HG03432 (cell line): ENCODE results near the gene GLB1L3.
A peak's percentile ranks its signal among the peaks of the same experiment; 100 is the strongest.
"Not testable (repeated sequence)": the region's sequence is repeated elsewhere in the genome, so short reads cannot be mapped to it uniquely, and the experiment has no call there.

Experiments used
- ATAC-seq: cut with Tn5 transposase; IDR thresholded peaks from one replicate; pipeline ENCODE4 v1.9.1; 2021; ENCODE audit warnings: mild to moderate bottlenecking, moderate library complexity; ENCODE audit not compliant: unreplicated experiment

Gene GLB1L3

DNA sequence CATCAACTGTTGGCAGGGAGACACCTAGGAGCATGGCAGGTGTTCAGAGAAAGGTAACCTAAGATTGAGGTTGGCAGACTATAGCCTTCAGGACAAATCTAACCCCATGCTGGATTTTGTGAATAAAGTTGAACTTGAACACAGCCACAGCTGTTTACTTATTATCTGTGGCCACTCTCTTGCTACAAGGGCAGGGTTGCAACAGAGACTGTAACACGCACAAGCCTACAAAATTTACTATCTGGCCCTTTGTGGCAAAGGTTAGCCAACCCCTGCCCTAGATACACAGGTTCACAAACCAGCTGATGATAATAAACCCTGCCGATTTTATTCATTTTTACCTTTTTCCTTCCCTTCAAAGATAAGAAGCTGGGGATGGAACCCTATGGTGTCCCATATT lies 25.5 kb upstream of the GLB1L3 start:
- no peak for ATAC-seq

DNA sequence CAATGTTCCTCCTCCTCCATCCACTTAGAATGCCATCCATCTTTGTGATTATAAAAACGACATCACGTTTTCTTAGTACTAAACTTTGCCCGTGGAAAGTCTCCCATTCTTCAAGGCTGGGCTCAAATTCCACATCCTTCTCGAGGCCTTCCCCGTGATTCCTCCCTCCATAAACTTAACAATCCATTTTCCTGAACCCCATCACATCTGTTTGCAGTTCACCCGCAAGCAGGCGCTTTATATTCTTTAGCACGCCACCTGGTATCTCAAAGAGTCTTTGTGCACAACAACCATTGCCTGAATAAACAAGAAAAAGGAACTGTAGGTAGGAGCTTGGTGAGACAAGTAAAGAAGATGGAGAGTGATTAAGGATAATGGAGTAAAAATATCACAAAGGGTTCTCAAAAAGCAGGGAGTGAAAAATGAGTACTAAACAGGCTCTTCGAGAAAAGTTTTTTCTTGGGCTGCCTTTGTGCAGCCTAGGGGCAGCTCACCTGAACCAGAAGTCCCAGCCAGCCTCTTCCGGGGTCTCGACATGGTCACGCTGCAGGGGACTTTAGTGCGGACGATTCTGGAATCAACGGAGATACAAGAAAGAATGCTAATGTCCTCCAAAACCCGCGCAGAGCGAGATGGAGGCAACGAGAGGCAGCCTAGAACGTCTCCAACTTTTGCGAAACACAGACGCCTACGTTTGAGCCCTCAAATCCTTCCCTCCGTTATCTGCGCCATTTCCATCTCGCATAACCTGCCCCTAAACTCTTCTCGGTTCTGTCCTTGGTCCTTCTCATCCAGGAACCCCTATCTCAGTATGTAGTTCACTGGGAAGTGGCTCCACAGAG lies 23.6 kb upstream of the GLB1L3 start:
- ATAC-seq = peak; percentile 26

DNA sequence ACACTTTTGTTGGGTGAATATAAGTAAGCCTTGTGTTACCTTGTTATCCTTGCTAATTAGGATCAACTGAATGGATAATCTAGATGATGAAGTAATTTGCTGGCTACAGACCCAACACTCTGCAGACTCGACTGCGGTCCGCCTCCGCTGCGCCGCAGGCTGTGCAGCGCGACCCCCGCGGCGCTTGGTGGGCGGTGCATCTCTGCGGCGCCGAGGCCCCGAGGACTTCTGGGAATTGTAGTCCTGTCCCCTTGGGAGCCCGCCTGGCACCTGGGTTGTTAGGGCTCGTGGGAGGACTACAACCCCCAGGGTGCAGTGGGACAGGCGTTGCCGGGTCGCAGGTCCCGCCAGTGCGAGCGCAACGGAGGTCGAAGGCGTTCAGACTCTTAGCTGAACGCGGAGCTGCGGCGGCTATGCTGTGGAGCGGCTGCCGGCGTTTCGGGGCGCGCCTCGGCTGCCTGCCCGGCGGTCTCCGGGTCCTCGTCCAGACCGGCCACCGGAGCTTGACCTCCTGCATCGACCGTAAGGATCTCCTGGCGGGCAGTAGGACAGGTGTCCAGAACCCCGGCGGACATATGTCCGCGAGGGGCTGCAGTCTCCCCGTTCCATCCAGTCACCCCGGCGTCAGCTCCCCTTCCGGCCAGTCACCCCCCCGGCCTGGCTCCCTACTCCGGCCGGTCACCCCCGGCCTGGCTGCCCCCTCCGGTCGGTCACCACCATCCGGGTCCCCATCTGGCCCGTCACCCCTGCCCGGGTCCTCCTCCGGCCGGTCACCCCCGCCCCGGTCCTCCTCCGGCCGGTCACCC lies 22.8 kb upstream of the GLB1L3 start, which contains the start of the genes ACAD8 and THYN1:
TSS of gene ACAD8 (plus strand) at position 381 of the 806 bp plus-strand sequence. CDS start at position 414, 33 bp downstream.
TSS of gene THYN1 (minus strand) at position 165 of the 806 bp plus-strand sequence. CDS start 470 bp downstream, outside the sequence.
- peak; percentile 99 for ATAC-seq

- ATAC-seq = no peak
These were observed 21.6 kb upstream of the GLB1L3 start for GRCh38 chr11:134254433-134255183.

DNA sequence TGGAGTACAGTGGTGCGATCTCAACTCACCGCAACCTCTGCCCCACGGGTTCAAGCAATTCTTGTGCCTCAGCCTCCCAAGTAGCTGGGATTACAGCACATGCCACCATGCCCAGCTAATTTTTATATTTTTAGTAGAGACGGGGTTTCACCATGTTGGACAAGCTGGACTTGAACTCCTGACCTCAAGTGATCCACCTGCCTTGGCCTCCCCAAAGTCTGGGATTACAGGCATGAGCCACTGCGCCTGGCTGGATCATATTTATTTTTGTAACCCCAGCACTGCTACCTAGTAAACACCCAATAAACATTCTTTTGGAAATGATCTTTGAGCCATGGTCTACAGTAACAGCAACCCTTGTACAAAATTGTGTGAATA lies 21.0 kb upstream of the GLB1L3 start:
- not testable (repeated sequence) for ATAC-seq

DNA sequence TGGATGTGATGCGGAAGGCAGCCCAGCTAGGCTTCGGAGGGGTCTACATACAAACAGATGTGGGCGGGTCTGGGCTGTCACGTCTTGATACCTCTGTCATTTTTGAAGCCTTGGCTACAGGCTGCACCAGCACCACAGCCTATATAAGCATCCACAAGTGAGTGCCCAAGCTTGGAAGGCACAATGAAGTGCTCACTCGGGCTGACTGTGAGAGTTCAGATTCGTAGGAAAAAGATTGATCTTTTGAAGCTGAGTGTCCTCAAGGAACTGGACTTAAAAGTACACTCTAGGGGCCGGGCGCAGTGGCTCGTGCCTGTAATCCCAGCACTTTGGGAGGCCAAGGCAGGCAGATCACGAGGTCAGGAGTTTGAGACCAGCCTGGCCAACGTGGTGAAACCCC lies 19.1 kb upstream of the GLB1L3 start:
- no peak for ATAC-seq

- ATAC-seq = no peak
These were observed 17.6 kb upstream of the GLB1L3 start for GRCh38 chr11:134258577-134258976.

DNA sequence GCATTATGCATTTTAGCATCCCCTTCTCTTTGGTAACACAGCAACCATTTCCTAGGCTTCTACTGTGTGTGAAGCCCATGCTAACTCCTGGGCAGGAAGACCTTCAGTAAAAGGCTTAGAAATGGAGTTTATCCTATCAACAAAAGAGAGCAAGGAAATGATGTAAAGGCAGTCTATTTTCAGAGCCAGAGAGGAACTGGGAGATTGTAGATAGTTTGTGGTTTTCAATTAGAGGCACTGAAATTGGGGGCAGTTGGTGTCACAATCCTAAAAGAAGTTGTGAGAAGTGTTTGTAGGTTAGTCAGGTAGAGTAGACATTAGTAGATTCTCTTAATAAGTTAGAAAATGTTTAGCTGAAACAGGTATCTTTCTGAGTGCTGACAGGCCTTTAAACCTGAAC lies 15.7 kb upstream of the GLB1L3 start:
- no peak for ATAC-seq

DNA sequence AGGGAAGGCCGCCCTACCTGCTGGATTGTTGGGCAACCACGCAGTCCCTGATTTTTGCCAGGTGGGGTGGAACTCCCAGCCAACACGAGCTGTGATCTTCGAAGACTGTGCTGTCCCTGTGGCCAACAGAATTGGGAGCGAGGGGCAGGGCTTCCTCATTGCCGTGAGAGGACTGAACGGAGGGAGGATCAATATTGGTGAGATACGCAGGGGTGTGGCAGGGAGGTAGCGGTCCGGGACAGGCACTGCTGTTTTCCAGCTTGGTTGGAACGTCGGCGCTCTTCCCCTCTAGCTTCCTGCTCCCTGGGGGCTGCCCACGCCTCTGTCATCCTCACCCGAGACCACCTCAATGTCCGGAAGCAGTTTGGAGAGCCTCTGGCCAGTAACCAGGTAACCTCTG lies 15.2 kb upstream of the GLB1L3 start:
- no peak for ATAC-seq

DNA sequence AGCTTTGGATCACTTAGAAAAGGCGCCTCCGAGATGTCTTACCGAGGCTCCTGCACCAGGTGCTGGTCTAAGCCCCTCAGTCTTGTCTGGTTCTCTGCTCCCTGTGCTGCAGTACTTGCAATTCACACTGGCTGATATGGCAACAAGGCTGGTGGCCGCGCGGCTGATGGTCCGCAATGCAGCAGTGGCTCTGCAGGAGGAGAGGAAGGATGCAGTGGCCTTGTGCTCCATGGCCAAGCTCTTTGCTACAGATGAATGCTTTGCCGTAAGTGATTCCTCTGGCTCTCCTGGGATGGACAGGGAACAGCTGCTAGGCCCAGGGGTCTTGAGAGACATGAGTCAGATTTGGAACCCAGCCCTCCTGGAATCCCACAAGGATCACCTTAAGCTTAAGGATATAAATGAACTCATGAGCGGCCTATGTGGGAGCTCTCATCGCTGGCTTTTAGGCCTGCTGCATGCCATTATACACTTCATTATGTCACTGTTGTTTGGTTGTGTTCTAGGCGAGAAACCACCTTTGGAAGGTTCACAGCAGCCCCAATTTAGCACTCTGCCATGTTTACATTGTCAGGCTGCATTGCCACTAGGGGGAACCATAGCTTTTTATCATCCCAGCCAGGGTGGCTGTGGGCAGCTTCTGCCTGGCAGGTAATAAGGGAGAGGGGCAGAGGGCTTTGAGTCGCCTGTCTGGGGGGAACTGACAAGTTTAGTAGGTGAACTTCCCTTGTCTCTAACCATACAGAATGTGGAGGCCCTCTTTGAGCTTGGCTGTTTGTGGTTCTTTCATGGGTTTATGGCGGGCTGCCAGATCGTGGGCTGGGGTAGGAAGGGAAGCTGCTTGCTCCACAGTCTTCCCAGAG lies 14.3 kb upstream of the GLB1L3 start:
- ATAC-seq = no peak

DNA sequence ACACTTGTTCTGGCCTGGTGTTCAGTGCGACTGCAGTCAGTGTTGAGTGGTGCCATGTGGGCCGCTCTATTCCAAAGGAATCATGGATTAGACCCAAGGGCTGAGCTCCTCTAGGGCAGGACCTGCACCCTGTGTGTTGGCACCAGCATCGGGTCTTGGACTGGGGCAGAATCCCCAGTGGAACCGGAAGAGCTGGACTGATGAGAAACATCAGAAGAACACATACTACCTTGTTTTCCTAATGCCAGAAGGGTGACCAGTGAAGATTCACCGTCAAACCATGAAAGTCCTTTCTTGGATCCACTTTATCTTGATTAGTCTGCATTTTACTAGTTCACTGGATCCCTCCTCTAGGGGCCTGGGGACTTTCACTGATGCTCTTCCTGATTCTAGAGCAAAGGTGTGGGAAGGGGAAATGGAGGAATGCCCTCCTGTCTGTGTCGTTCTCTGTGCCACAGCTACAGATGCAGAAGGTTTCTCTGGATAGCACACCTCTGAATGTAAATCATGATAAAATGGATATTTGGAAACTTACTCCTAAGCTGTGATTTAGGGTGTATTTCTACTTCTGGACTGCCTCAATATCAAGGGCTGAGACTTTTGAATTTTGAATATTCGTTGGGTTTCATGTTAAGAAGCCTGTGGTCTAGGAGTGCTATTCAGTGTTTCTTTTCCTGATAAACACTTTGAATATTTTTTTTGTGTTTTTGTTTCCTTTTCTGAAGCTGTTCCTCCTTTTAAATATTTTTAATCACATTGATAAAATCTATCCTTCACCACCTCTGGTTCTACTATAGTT lies 11.0 kb upstream of the GLB1L3 start:
- ATAC-seq = no peak

DNA sequence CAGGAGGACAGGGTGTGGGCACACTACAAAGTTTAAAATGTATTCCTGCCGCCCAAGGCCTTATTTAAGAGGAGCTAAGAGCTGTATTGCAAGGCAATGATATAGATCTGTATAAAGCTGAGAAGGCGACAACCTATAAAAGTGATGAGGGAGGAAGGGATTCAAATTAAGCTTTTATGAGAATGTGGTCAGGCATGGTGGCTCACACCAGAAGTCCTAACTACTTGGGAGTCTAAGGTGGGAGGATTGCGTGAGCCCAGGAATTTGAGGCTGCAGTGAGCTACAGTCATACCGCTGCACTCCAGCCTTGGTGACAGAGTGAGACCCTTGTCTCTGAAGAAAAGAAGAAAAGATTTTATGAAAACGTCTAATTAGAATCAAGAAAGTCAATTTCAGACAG lies 9.7 kb upstream of the GLB1L3 start:
- ATAC-seq = no peak

- ATAC-seq = no peak
These were observed 9.3 kb upstream of the GLB1L3 start for GRCh38 chr11:134266841-134267251.

DNA sequence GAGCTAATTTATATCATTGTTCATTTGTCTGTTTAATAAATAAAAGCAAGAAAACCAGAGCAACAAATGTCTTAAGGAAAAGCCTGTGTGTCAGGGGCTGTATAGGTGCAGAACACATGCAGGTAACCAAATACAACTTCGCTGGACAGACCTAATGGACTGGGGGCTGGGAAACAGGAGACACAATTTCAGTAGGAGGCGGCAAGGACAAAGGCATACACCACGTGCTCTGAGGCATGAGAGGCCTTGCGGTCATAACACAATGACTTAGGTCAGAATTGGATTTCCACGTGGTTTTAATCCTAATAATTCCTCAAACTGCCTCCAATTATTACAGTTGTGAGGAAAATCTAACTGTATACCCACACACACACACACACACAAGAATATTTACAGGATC lies 8.7 kb upstream of the GLB1L3 start:
- ATAC-seq = no peak

GRCh38 chr11:134267966-134268365 lies 8.2 kb upstream of the GLB1L3 start:
- no peak for ATAC-seq

DNA sequence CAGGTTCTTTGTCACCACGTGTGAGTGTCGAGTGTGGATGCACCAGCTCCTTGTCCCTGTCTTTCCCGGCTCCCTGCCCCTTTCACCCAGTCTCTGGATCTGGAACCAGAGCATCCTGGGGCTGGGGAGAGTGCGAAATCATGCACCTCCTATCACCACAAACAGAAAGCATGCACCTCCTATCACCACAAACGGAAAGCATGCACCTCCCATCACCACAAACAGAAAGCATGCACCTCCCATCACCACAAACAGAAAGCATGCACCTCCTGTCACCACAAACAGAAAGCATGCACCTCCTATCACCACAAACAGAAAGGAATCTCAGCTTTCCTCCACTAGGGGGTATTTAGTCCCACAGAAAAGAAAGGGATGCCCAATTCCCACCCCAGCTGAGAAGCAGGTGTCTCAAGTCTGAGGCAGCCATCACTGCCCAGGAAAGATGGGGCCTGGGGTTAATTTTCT lies 5.9 kb upstream of the GLB1L3 start:
- ATAC-seq = no peak

DNA sequence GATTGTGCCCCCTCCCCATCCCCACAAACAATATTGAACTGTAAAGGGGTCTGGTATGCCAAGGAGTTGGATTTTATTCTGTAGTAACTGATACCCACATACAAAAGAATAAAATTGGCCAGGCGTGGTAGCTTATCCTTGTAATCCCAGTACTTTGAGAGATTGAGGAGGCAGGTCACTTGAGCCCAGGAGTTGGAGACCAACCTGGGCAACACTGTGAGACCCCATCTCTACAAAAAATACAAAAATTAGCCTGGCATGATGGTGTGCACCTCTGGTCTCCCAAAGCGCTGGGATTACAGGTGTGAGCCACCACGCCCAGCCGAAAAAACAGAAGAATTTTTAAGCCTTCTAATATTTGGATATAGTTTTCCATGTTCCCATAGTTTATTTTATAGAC lies 4.2 kb upstream of the GLB1L3 start:
- no peak for ATAC-seq

DNA sequence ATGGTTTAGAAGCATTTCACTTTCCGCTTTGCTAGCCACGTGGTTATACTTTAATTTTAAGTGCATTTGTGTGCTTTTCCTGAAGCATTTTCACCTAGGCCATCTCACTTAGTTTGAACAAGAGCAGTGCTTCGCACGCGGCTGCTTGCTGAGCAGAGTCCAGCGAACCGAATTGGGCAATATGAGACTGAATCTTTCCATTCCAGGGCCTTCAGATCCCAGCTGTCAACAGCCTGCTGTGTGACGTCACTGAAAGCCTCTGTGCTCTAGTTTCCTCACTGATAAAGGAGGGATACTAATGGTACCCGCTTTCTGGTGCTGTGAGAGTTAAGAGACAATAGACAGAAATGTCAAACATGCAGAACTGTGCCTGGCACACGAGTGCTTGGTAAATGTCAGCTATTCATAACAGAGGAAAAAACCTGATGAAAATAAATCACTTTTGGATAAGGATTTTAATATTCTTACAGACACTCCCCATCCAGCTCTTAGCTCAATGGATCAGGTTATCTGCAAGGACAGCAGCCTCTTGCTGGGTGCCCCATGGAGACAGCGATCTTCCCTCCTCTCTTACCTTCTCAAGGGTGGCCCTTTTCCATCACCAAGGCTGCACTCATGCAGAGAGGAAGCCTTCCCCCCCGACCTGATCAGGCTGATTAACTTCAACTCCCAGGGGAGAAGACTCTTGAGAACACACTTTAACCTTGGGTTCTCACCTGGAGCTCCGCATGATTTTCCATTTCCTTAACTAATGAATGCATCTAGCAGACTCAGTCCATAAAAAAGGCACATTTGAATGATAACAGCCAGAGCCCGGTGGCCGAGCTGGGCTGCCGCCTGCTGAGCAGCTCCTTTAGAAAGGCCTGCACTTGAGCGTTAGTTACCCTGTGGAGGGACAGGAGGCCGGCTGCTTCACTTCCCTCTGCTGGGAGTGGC lies 3.5 kb upstream of the GLB1L3 start:
- ATAC-seq = no peak
